Uterus (tissue), 4 donors: ENCODE results near the gene IGSF3. TPM values are rescaled to one million over a fixed set of nuclear protein-coding genes. Genes with fewer than 3 reads are reported as not detected.

Experiments
- DNase-seq, 2 donors: peaks; one replicate each; pipeline ENCODE4 v3.0.0-alpha.2; 2019 to 2020
- H3K27ac ChIP-seq, 2 donors: fragments of 200-600 bp; sonication (generic); 1 replicate in 1 of 2; 2 replicates in 1 of 2; pipeline ENCODE4 v1.5.1; 2016 to 2018
- H3K27me3 ChIP-seq, 2 donors: fragments of 200-600 bp; sonication (generic); one replicate each; pipeline ENCODE4 v1.5.1; 2018 to 2019; ENCODE audit warnings: control low read depth in 1 of 2
- H3K36me3 ChIP-seq, 2 donors: fragments of 200-600 bp; sonication (generic); one replicate each; pipeline ENCODE4 v1.5.1; 2019; ENCODE audit warnings: control low read depth in 1 of 2
- H3K4me1 ChIP-seq, 2 donors: fragments of 200-600 bp; sonication (generic); one replicate each; pipeline ENCODE4 v1.5.1; 2018 to 2019; ENCODE audit warnings: control low read depth in 1 of 2
- H3K4me3 ChIP-seq, 2 donors: fragments of 200-600 bp; sonication (generic); 1 replicate in 1 of 2; 2 replicates in 1 of 2; pipeline ENCODE4 v1.5.1; 2018 to 2019; ENCODE audit warnings: mild to moderate bottlenecking in 1 of 2
- H3K9me3 ChIP-seq, 2 donors: fragments of 200-600 bp; sonication (generic); one replicate each; pipeline ENCODE4 v1.5.1; 2019; ENCODE audit warnings: control low read depth in 1 of 2
- CTCF ChIP-seq, 4 experiments: fragments of 200-600 bp in 2 of 4; fragments of 450-650 bp in 2 of 4; sonication (generic) in 2 of 4; IDR thresholded peaks; one replicate each; pipeline ENCODE4 v1.5.1; 2016 to 2019; ENCODE audit warnings: antibody characterized with exemption in 4 of 4, mild to moderate bottlenecking in 2 of 4, moderate library complexity in 1 of 4
- POLR2A ChIP-seq, 2 donors: fragments of 450-650 bp; IDR thresholded peaks; one replicate each; pipeline ENCODE4 v1.6.1; 2016; ENCODE audit warnings: antibody characterized with exemption in 2 of 2, mild to moderate bottlenecking in 1 of 2, moderate library complexity in 1 of 2
- intact Hi-C: fragments of 100-400 bp; cut with DNase I; formaldehyde crosslinking; loops from one replicate; pipeline ENCODE4 v1.15.1; 2023; ENCODE audit warnings: low total_unique reads
- total RNA-seq, 4 donors: library from RNA; depleted of rRNA in 3 of 4; stranded (reverse); fragments of >200 nt in 3 of 4; gene quantifications; one replicate each; pipeline versions ENCODE4 v1.1.0 to v1.2.4, GENCODE V29; 2014 to 2023
- donor health status: DM: yes; HTN: yes; CAD: no.

Gene IGSF3
- total RNA-seq, 4 donors from 2014 or later = 3.8 to 35.6 (median 8.4) TPM

GRCh38 chr1:116694524-116694923 lies 27.0 kb upstream of the IGSF3 start:
- Histone ChIP-seq H3K27me3 (no peaks in the 10 kb centered on the region), H3K27ac (no peak overlapping the region), H3K9me3 (no peaks in the 10 kb centered on the region), H3K36me3 (no peaks in the 10 kb centered on the region), H3K4me1 (no peaks in the 10 kb centered on the region), H3K4me3 (no peak overlapping the region)
- no peak for DNase-seq
- no peak for TF ChIP-seq POLR2A (IDR thresholded peaks at IDR 0.05)
- no peak for TF ChIP-seq CTCF (IDR thresholded peaks at IDR 0.05)
- intact Hi-C loops = no loop called here

DNA sequence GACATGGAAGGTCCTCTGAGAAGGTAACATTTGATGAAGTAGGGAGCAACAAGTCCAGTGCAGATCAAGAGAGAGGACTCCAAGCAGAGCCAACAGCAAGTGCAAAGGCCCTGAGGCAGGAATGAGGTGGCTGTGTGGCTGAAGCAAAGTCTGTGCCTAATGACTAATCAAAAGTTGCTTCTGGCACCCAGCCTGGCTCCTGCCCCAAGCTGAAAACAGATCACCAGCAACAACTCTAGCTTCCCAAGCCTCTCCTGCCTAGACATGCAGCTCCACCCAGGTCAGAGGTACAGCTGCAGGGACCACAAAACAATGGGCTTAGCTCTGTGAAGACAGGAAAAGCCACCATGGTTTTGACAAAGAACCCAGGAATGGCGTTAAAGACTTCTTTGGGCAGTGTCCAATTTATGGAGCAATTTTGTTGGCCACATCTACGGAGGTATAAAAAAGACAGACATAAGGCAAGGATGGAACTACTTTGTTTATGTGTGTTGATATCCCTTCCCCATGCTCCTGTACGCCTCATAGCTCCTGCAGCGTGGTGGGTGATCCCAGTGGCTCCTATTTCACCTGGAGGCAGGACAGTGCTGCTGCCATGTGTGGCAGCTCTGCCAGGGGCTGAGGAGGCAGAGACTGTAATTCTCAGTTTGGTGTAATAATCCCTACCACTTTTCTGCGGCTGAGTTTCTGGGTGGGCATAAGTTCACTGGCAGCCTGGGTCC lies 26.4 kb upstream of the IGSF3 start:
- Histone ChIP-seq H3K4me3 (no peak overlapping the region), H3K4me1 (no peaks in the 10 kb centered on the region), H3K27ac (no peak overlapping the region), H3K27me3 (no peaks in the 10 kb centered on the region), H3K36me3 (no peaks in the 10 kb centered on the region), H3K9me3 (no peaks in the 10 kb centered on the region)
- DNase-seq = no peak
- intact Hi-C loops = no loop called here
- TF ChIP-seq POLR2A (IDR thresholded peaks at IDR 0.05) = no peak

DNA sequence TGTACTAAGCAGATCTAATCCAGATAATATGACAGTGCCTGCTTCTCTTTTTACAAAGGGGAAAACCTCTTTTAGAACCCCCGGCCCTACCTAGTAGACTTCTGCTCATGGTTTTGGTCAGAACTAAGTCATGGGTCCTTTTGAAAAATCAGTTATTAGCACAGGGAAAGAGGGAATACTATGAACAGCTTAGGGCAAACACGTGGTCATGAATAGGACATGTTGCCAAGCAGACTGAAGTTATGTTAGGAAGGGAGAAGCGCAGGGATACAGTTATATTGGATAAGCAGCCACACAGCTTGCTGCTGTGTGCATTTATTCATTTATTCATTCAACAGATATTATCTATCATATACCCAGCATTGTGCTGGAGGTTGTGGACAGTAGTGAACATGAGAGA lies 25.3 kb upstream of the IGSF3 start:
- H3K27me3 ChIP-seq = no peaks in the 10 kb centered on the region
- TF ChIP-seq POLR2A (IDR thresholded peaks at IDR 0.05) = no peak
- no peak for TF ChIP-seq CTCF (IDR thresholded peaks at IDR 0.05)
- H3K4me1 ChIP-seq = no peaks in the 10 kb centered on the region
- H3K36me3 ChIP-seq = no peaks in the 10 kb centered on the region
- H3K4me3 ChIP-seq = no peak overlapping the region
- H3K27ac ChIP-seq = no peak overlapping the region
- DNase-seq = no peak
- no peaks in the 10 kb centered on the region for H3K9me3 ChIP-seq
- intact Hi-C loops = no loop called here

DNA sequence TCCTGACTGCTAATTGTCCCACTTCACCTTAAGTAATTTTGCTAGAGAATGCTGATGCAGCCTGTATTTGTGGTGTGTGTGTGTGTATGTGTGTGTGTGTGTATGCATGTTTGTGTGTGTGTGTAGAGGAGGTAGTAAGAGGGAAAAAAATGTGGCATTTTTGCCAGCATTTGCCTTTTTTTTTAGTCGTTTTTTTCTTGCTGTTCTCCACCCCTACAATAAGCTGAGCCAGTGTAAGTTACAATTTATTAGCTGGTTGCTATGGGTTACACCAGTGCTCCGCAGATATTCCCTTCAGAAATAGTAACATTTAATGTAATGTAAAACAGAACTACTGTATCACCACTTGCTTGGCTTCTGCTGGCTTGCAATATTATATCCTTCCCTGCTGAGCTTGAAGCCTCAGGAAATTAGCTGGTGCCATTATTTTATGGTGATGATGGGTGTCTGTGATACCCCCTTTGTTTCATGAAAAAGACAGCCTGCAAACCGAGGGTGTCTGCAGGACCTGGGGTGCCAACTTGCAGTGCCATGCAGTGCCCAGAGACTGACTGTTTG lies 23.4 kb upstream of the IGSF3 start:
- H3K27me3 ChIP-seq = no peaks in the 10 kb centered on the region
- no peaks in the 10 kb centered on the region for H3K9me3 ChIP-seq
- DNase-seq = no peak
- intact Hi-C loops = no loop called here
- H3K4me3 ChIP-seq = no peak overlapping the region
- no peak overlapping the region for H3K27ac ChIP-seq
- no peak for TF ChIP-seq POLR2A (IDR thresholded peaks at IDR 0.05)
- no peak for TF ChIP-seq CTCF (IDR thresholded peaks at IDR 0.05)
- H3K36me3 ChIP-seq = no peaks in the 10 kb centered on the region
- no peaks in the 10 kb centered on the region for H3K4me1 ChIP-seq

- H3K9me3 ChIP-seq = no peaks in the 10 kb centered on the region
- TF ChIP-seq CTCF (IDR thresholded peaks at IDR 0.05) (no peak), POLR2A (IDR thresholded peaks at IDR 0.05) (no peak)
- H3K27ac ChIP-seq = no peak overlapping the region
- no peak for DNase-seq
- intact Hi-C loops = no loop called here
- no peak overlapping the region for H3K4me3 ChIP-seq
- no peaks in the 10 kb centered on the region for H3K36me3 ChIP-seq
- H3K4me1 ChIP-seq = no peaks in the 10 kb centered on the region
- no peaks in the 10 kb centered on the region for H3K27me3 ChIP-seq
Measured at GRCh38 chr1:116690396-116690848, 22.9 kb upstream of the IGSF3 start.
